ENCODE data around the gene RPP25.

The RPP25 gene

GRCh38 chr15:74954515-74954914 is 2.1 kb downstream of the RPP25 start (continued):
- TF ChIP-seq ZBTB11 (tag by site-specific recombination; conservative IDR thresholded peaks at IDR 0.05; ENCODE audit: low read depth) (no peak), IKZF3 (tag by site-specific recombination; IDR thresholded peaks at IDR 0.05) (no peak), ZNF701 (tag by site-specific recombination; IDR thresholded peaks at IDR 0.05) (no peak), GFI1B (tag by site-specific recombination; IDR thresholded peaks at IDR 0.05) (peak; percentile 85; the same call in 1 of the 2 replicates)

GRCh38 chr15:74951006-74951405 is 5.6 kb downstream of the RPP25 start:
- Histone ChIP-seq H3K9me3 (ENCODE audit: control insufficient read depth, insufficient read depth, low read depth, low read length) (no peaks in the 10 kb centered on the region), H3K4me1 (ENCODE audit: control insufficient read depth, insufficient read depth, low read length) (peaks cover 4% of the 10 kb centered on the region; the same call in 1 of the 2 replicates), H3K4me3 (ENCODE audit: low read depth, low read length) (no peak overlapping the region), H3K27ac (ENCODE audit: extremely low read depth, low read depth, low read length) (no peak overlapping the region), H3K36me3 (ENCODE audit: control insufficient read depth in 2 of 2, insufficient read depth in 1 of 2, low read length in 2 of 2) (no peaks in the 10 kb centered on the region)
- TF ChIP-seq ZBTB6 (tag by site-specific recombination; IDR thresholded peaks at IDR 0.05) (no peak), MYNN (tag by site-specific recombination; IDR thresholded peaks at IDR 0.05; ENCODE audit: borderline replicate concordance) (no peak), SCRT1 (tag by site-specific recombination; IDR thresholded peaks at IDR 0.05; ENCODE audit: borderline replicate concordance) (peak; percentile 91), ZBTB26 (tag by site-specific recombination; optimal IDR thresholded peaks at IDR 0.05) (no peak), ZNF26 (tag by site-specific recombination; IDR thresholded peaks at IDR 0.05) (no peak), SCRT2 (tag by site-specific recombination; IDR thresholded peaks at IDR 0.05) (peak; percentile 79), ZNF624 (tag by site-specific recombination; IDR thresholded peaks at IDR 0.05) (no peak), ZNF555 (tag by site-specific recombination; conservative IDR thresholded peaks at IDR 0.05) (no peak), GLIS2 (tag by site-specific recombination; IDR thresholded peaks at IDR 0.05) (0 out of 2 replicates have a peak, but pooled peaks have one; percentile 1), ZNF274 (IDR thresholded peaks at IDR 0.05; ENCODE audit: low read length) (no peak), ZNF274 (tag by site-specific recombination; IDR thresholded peaks at IDR 0.05; ENCODE audit: borderline replicate concordance) (no peak), ZNF366 (tag by site-specific recombination; conservative IDR thresholded peaks at IDR 0.05) (no peak), ZNF785 (tag by site-specific recombination; IDR thresholded peaks at IDR 0.05) (no peak), ZNF623 (tag by site-specific recombination; IDR thresholded peaks at IDR 0.05) (no peak), ZSCAN18 (tag by site-specific recombination; IDR thresholded peaks at IDR 0.05) (no peak), ZNF311 (tag by site-specific recombination; IDR thresholded peaks at IDR 0.05; ENCODE audit: borderline replicate concordance) (no peak), YY1 (tag by site-specific recombination; IDR thresholded peaks at IDR 0.05) (no peak), ZNF423 (tag by site-specific recombination; IDR thresholded peaks at IDR 0.05) (0 out of 2 replicates have a peak, but pooled peaks have one; percentile 13), ZNF121 (tag by site-specific recombination; IDR thresholded peaks at IDR 0.05) (no peak), ZBTB10 (tag by site-specific recombination; IDR thresholded peaks at IDR 0.05) (no peak)
- ChIA-PET CTCF (interaction anchor here (0.5 to 13.3 kb wide), 45 partner anchors 9 to 1197 kb away, joined by 3 to 223 read pairs (median 5); partner anchors contain the start of genes COX5A, CPLX3, CSK and FAM219B), POLR2A (interaction anchor here (0.5 to 3.0 kb wide), 5 partner anchors 13 to 180 kb away, joined by 3 to 13 read pairs (median 5); partner anchors contain the start of genes COX5A, CSK and PPCDC)

All from HEK293 (cell line).